VCaP (cell line): Measurements from ENCODE around the gene STXBP2.

ENCODE experiments used
- H3K27ac ChIP-seq: fragments of 450-650 bp; 2 replicates; pipeline ENCODE4 v1.5.1; 2017
- TF ChIP-seq, protein P1 (sequence below): fragments of 450-650 bp; conservative IDR thresholded peaks from 2 replicates; pipeline ENCODE4 v1.5.1; 2017; ENCODE audit warnings: mild to moderate bottlenecking, moderate library complexity

STXBP2 gene

DNA sequence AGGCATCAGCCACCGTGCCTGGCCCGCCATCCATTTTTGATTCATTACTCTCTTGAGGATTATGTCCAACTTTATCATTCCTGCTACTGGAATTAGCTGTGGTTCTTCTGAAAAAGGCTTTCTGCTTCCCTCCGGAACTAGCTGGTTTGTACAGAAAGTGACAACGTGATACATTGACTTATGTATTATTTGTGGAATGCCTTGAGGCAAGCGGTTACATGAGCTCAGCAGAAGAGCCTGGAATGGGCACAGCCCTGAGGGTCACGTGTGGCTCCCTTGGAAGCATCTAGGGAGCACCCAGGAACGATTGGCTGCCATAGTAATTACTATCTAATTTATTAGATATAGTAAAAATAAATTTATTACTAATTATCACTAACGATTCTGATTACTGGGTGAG lies 17.5 kb downstream of the STXBP2 start:
- H3K27ac ChIP-seq = no peak overlapping the region
- TF ChIP-seq, protein P1, sequence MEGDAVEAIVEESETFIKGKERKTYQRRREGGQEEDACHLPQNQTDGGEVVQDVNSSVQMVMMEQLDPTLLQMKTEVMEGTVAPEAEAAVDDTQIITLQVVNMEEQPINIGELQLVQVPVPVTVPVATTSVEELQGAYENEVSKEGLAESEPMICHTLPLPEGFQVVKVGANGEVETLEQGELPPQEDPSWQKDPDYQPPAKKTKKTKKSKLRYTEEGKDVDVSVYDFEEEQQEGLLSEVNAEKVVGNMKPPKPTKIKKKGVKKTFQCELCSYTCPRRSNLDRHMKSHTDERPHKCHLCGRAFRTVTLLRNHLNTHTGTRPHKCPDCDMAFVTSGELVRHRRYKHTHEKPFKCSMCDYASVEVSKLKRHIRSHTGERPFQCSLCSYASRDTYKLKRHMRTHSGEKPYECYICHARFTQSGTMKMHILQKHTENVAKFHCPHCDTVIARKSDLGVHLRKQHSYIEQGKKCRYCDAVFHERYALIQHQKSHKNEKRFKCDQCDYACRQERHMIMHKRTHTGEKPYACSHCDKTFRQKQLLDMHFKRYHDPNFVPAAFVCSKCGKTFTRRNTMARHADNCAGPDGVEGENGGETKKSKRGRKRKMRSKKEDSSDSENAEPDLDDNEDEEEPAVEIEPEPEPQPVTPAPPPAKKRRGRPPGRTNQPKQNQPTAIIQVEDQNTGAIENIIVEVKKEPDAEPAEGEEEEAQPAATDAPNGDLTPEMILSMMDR = no peak

- TF ChIP-seq, protein P1 = no peak
These were observed 18.7 kb downstream of the STXBP2 start for GRCh38 chr19:7655581-7655980.

GRCh38 chr19:7657131-7657751 lies 20.3 kb downstream of the STXBP2 start:
- H3K27ac ChIP-seq = no peak overlapping the region
- TF ChIP-seq, protein P1 = no peak

More at GRCh38 chr19:7655581-7655980, 18.7 kb downstream of the STXBP2 start:
- no peak overlapping the region for H3K27ac ChIP-seq

DNA sequence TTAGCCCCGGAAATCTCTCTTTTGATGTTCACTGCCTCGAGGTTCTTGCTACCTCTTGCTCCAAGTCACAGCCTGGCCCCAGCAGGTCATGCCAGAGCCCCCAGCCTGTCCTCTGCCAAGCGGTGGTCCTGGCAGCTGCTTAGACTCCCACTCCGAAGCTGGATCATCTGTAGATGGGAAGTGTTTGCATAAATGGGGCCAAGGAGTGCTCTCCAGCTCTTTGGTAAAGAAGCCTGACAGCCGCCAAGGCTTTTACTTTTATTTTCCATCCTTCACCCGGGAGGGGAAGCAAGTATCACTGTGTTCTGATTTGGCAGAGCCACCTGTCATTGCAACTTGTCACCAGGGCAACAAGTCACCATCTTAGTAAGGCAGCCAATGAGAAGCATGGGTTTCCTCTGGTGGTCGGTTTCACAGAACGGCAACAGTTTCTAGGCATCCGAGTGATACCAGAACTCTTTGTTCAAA lies 21.3 kb downstream of the STXBP2 start:
- TF ChIP-seq, protein P1 = no peak
- no peak overlapping the region for H3K27ac ChIP-seq

DNA sequence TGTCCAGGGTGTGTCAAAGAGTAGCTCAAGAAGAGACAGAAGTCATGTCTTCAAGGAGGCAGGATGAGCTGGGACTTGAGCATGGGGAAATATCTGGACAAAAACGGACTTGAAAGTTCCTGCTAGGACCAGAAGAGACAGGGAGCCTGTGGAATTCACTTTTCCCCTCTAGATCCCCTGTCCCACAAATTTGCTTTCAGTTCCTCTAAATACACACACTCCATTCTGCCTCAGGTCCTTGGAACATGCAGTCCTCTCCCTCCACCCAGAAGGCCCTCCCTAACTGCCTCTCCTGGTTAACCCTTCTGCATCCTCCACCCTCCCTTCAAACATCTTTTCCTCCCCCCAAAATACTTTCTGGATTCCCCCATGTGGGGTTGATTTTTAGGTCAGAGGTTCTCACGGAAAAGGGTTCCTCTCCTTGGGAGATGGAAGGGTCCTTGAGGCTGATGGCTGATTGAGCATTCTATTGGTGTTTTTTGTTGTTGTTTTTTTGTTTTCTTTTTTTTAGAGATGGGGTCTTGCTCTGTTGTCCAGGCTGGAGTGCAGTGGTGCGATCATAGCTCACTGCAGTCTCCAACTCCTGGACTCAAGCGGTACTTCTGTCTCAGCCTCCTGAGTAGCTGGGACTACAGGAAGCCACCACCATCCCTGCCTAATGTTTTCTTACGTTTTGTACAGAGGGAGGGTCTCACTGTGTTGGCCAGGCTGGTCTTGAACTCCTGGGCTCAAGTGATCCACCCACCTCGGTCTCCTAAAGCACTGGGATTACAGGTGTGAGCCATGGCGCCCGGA lies 25.0 kb downstream of the STXBP2 start:
- no peak overlapping the region for H3K27ac ChIP-seq
- TF ChIP-seq, protein P1 = no peak

DNA sequence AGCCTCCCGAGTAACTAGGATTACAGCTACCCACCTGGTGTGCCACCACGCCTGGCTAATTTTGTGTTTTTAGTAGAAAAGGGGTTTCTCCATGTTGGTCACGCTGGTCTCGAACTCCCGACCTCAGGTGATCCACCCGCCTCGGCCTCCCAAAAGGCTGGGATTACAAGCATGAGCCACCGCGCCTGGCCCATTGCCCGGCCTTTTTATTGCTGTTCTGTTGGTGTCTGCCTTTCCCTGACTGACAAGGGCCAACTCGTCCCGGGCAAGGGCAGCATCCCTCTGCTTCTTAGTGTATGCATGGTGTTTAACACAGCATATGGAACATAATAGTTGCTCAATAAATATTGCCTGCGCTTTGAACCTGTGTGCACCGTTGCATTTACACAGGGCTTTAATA lies 25.7 kb downstream of the STXBP2 start:
- TF ChIP-seq, protein P1 = no peak
- no peak overlapping the region for H3K27ac ChIP-seq

DNA sequence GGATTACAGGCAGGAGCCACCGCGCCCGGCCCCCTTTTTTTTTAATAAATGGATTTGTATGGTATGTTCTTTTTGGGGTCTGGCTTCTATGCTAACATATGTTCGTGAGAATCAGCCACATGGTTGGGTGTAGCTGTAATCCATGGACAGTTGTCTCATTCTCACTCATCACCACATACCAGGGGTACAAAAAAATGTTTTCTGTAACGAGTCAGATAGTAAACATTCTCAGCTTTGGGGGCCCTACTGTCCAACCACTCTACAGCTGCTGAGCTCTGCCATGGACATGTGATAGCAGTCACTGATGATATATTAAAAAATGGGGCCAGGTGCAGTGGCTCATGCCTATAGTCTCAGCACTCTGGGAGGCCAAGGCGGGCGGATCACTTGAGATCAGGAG lies 26.8 kb downstream of the STXBP2 start:
- TF ChIP-seq, protein P1 = no peak
- H3K27ac ChIP-seq = no peak overlapping the region
